WTC11 (cell line): ENCODE data around the gene GP9. TPM values are rescaled to one million over a fixed set of nuclear protein-coding genes. Genes with fewer than 3 reads are reported as not detected.

Source experiments
- ATAC-seq: fragments of 200-7000 bp; cut with Tn5 transposase; 2 replicates; pipeline ENCODE4 v1.10.0; 2021; ENCODE audit warnings: mild to moderate bottlenecking, moderate library complexity
- CTCF ChIA-PET: fragments of 300-600 bp; sonication (Branson Sonifier 250); formaldehyde crosslinking; loops from one replicate; lab custom pipeline; 2021; ENCODE audit warnings: antibody characterized with exemption; lab: Charles Lee
- POLR2A ChIA-PET: fragments of 350-600 bp; sonication (Branson Sonifier 250); formaldehyde crosslinking; loops from one replicate; lab custom pipeline; 2021; ENCODE audit warnings: antibody characterized with exemption; lab: Charles Lee
- DNase-seq: peaks from one replicate; pipeline ENCODE4 v3.0.0; 2021; ENCODE audit warnings: low spot score
- H3K27ac Mint-ChIP-seq: 2 replicates; pipeline ENCODE4 v1.8.0; 2021; ENCODE audit warnings: mixed read lengths
- H3K27me3 Mint-ChIP-seq: 2 replicates; pipeline ENCODE4 v1.8.0; 2021; ENCODE audit warnings: low read depth, mild to moderate bottlenecking, moderate library complexity, mixed read lengths
- H3K36me3 Mint-ChIP-seq: 2 replicates; pipeline ENCODE4 v1.8.0; 2021; ENCODE audit warnings: mixed read lengths
- H3K4me1 Mint-ChIP-seq: 2 replicates; pipeline ENCODE4 v1.8.0; 2022; ENCODE audit warnings: mixed read lengths
- H3K4me3 Mint-ChIP-seq: 2 replicates; pipeline ENCODE4 v1.8.0; 2021; ENCODE audit warnings: mild to moderate bottlenecking, moderate library complexity, mixed read lengths
- H3K9me3 Mint-ChIP-seq: 2 replicates; pipeline ENCODE4 v1.8.0; 2021; ENCODE audit warnings: mixed read lengths
- CBFB ChIP-seq: sonication (generic); formaldehyde crosslinking; IDR thresholded peaks from 2 replicates; pipeline ENCODE4 v1.8.1; 2022; ENCODE audit warnings: mild to moderate bottlenecking, low read depth, missing genetic modification reagents
- CREB1 ChIP-seq: sonication (generic); formaldehyde crosslinking; IDR thresholded peaks from 2 replicates; pipeline ENCODE4 v1.8.0; 2023; ENCODE audit warnings: mild to moderate bottlenecking, missing genetic modification reagents
- CREM ChIP-seq: sonication (generic); formaldehyde crosslinking; IDR thresholded peaks from 2 replicates; pipeline ENCODE4 v1.8.1; 2022; ENCODE audit warnings: mild to moderate bottlenecking, missing genetic modification reagents, moderate library complexity
- EMX1 ChIP-seq: fragments of 250-450 bp; sonication (Bioruptor Pico); IDR thresholded peaks from 2 replicates; pipeline ENCODE4 v1.8.0; 2021; ENCODE audit warnings: mild to moderate bottlenecking
- MYBL2 ChIP-seq: sonication (generic); formaldehyde crosslinking; IDR thresholded peaks from 2 replicates; pipeline ENCODE4 v1.8.1; 2023; ENCODE audit warnings: mild to moderate bottlenecking, moderate library complexity, missing genetic modification reagents
- NR2C2 ChIP-seq: sonication (generic); formaldehyde crosslinking; IDR thresholded peaks from 2 replicates; pipeline ENCODE4 v1.8.0; 2022; ENCODE audit warnings: mild to moderate bottlenecking, missing genetic modification reagents
- NR3C1 ChIP-seq: sonication (generic); formaldehyde crosslinking; conservative IDR thresholded peaks from 2 replicates; pipeline ENCODE4 v1.8.1; 2023; ENCODE audit warnings: low read depth, mild to moderate bottlenecking, missing genetic modification reagents
- RELA ChIP-seq: sonication (generic); formaldehyde crosslinking; IDR thresholded peaks from 2 replicates; pipeline ENCODE4 v1.8.1; 2022; ENCODE audit warnings: missing genetic modification reagents, mild to moderate bottlenecking, borderline replicate concordance
- RORB ChIP-seq: fragments of 250-450 bp; sonication (Bioruptor Pico); IDR thresholded peaks from 2 replicates; pipeline ENCODE4 v1.9.0; 2021; ENCODE audit warnings: mild to moderate bottlenecking
- SMAD4 ChIP-seq: sonication (generic); formaldehyde crosslinking; IDR thresholded peaks from 2 replicates; pipeline ENCODE4 v1.8.0; 2022; ENCODE audit warnings: mild to moderate bottlenecking, missing genetic modification reagents
- ZNF121 ChIP-seq: sonication (generic); formaldehyde crosslinking; IDR thresholded peaks from 2 replicates; pipeline ENCODE4 v1.8.0; 2023; ENCODE audit warnings: missing genetic modification reagents
- ZNF138 ChIP-seq: sonication (generic); formaldehyde crosslinking; conservative IDR thresholded peaks from 2 replicates; pipeline ENCODE4 v1.8.1; 2022; ENCODE audit warnings: mild to moderate bottlenecking, moderate library complexity, missing genetic modification reagents
- ZNF219 ChIP-seq: sonication (generic); formaldehyde crosslinking; IDR thresholded peaks from 2 replicates; pipeline ENCODE4 v1.8.0; 2023; ENCODE audit warnings: missing genetic modification reagents, mild to moderate bottlenecking, borderline replicate concordance
- ZNF232 ChIP-seq: sonication (generic); formaldehyde crosslinking; IDR thresholded peaks from 2 replicates; pipeline ENCODE4 v1.8.0; 2022; ENCODE audit warnings: mild to moderate bottlenecking, missing genetic modification reagents
- ZNF263 ChIP-seq: sonication (generic); formaldehyde crosslinking; IDR thresholded peaks from 2 replicates; pipeline ENCODE4 v1.8.1; 2022; ENCODE audit warnings: low read depth, mild to moderate bottlenecking, moderate library complexity, missing genetic modification reagents
- ZNF317 ChIP-seq: sonication (generic); formaldehyde crosslinking; IDR thresholded peaks from 2 replicates; pipeline ENCODE4 v1.8.1; 2023; ENCODE audit warnings: low read depth, mild to moderate bottlenecking, moderate library complexity, missing genetic modification reagents, borderline replicate concordance
- ZNF396 ChIP-seq: fragments of 250-450 bp; sonication (Bioruptor Pico); IDR thresholded peaks from 2 replicates; pipeline ENCODE4 v1.8.0; 2021; ENCODE audit warnings: mild to moderate bottlenecking, moderate library complexity, borderline replicate concordance
- total RNA-seq: library from RNA; stranded (reverse); gene quantifications from 3 replicates; pipeline ENCODE4 v1.2.3, GENCODE V29; 2021
- TF ChIP-seq, protein P1 (sequence below): fragments of 250-450 bp; sonication (Bioruptor Pico); IDR thresholded peaks from 2 replicates; pipeline ENCODE4 v1.9.0; 2021; ENCODE audit warnings: mild to moderate bottlenecking
- TF ChIP-seq, protein P2 (sequence below): sonication (generic); formaldehyde crosslinking; IDR thresholded peaks from 2 replicates; pipeline ENCODE4 v1.8.1; 2023; ENCODE audit warnings: mild to moderate bottlenecking, missing genetic modification reagents, borderline replicate concordance
- TF ChIP-seq, protein P3 (sequence below): sonication (generic); formaldehyde crosslinking; conservative IDR thresholded peaks from 2 replicates; pipeline ENCODE4 v1.8.1; 2022; ENCODE audit warnings: mild to moderate bottlenecking, missing genetic modification reagents
- TF ChIP-seq, protein P4 (sequence below): sonication (generic); formaldehyde crosslinking; IDR thresholded peaks from 2 replicates; pipeline ENCODE4 v1.8.0; 2022; ENCODE audit warnings: mild to moderate bottlenecking, missing genetic modification reagents
- TF ChIP-seq, protein P5 (sequence below): sonication (generic); formaldehyde crosslinking; IDR thresholded peaks from 2 replicates; pipeline ENCODE4 v1.8.0; 2022; ENCODE audit warnings: mild to moderate bottlenecking, missing genetic modification reagents
- TF ChIP-seq, protein P6 (sequence below): sonication (generic); formaldehyde crosslinking; IDR thresholded peaks from 2 replicates; pipeline ENCODE4 v1.8.0; 2023; ENCODE audit warnings: missing genetic modification reagents
- TF ChIP-seq, protein P7 (sequence below): fragments of 200-600 bp; IDR thresholded peaks from 2 replicates; pipeline ENCODE4 v1.8.0; 2022; ENCODE audit warnings: antibody characterized with exemption

GP9 gene
- total RNA-seq, 1 experiment from 2014 or later = not detected

DNA sequence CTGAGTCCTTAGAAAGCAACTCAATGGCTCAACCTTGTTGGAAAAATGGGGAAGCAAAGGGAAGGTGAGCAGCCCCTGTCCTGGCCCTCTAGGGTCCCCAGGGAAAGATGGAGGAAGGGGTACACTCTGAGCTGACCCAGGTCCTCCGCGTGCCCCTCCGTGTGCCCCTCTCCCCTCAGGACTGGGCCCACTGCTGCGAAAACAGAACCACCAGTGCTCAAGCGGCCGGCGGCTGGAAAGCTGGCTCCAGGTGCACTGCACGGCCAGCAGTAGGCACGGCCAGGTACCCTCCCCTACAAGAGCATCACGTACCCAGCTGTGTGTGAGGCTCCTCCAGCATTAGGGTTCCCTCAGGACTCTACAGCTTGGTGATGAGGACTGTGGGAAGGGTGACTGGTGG is 34.7 kb downstream of the GP9 start (continued):
- TF ChIP-seq ZNF219 (CRISPR knock-in tag) (no peak), CBFB (CRISPR knock-in tag) (no peak), ZNF317 (CRISPR knock-in tag) (no peak), CREB1 (CRISPR knock-in tag) (no peak), NR2C2 (CRISPR knock-in tag) (no peak), ZNF396 (no peak), CREM (CRISPR knock-in tag) (no peak), RELA (CRISPR knock-in tag) (no peak), SMAD4 (CRISPR knock-in tag) (no peak), EMX1 (CRISPR knock-in tag) (no peak)
- TF ChIP-seq, protein P1, sequence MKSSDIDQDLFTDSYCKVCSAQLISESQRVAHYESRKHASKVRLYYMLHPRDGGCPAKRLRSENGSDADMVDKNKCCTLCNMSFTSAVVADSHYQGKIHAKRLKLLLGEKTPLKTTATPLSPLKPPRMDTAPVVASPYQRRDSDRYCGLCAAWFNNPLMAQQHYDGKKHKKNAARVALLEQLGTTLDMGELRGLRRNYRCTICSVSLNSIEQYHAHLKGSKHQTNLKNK (CRISPR knock-in tag) = no peak
- TF ChIP-seq, protein P2, sequence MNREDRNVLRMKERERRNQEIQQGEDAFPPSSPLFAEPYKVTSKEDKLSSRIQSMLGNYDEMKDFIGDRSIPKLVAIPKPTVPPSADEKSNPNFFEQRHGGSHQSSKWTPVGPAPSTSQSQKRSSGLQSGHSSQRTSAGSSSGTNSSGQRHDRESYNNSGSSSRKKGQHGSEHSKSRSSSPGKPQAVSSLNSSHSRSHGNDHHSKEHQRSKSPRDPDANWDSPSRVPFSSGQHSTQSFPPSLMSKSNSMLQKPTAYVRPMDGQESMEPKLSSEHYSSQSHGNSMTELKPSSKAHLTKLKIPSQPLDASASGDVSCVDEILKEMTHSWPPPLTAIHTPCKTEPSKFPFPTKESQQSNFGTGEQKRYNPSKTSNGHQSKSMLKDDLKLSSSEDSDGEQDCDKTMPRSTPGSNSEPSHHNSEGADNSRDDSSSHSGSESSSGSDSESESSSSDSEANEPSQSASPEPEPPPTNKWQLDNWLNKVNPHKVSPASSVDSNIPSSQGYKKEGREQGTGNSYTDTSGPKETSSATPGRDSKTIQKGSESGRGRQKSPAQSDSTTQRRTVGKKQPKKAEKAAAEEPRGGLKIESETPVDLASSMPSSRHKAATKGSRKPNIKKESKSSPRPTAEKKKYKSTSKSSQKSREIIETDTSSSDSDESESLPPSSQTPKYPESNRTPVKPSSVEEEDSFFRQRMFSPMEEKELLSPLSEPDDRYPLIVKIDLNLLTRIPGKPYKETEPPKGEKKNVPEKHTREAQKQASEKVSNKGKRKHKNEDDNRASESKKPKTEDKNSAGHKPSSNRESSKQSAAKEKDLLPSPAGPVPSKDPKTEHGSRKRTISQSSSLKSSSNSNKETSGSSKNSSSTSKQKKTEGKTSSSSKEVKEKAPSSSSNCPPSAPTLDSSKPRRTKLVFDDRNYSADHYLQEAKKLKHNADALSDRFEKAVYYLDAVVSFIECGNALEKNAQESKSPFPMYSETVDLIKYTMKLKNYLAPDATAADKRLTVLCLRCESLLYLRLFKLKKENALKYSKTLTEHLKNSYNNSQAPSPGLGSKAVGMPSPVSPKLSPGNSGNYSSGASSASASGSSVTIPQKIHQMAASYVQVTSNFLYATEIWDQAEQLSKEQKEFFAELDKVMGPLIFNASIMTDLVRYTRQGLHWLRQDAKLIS = no peak
- TF ChIP-seq, protein P3, sequence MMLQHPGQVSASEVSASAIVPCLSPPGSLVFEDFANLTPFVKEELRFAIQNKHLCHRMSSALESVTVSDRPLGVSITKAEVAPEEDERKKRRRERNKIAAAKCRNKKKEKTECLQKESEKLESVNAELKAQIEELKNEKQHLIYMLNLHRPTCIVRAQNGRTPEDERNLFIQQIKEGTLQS (CRISPR knock-in tag) = no peak
- TF ChIP-seq, protein P4, sequence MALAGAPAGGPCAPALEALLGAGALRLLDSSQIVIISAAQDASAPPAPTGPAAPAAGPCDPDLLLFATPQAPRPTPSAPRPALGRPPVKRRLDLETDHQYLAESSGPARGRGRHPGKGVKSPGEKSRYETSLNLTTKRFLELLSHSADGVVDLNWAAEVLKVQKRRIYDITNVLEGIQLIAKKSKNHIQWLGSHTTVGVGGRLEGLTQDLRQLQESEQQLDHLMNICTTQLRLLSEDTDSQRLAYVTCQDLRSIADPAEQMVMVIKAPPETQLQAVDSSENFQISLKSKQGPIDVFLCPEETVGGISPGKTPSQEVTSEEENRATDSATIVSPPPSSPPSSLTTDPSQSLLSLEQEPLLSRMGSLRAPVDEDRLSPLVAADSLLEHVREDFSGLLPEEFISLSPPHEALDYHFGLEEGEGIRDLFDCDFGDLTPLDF = no peak
- TF ChIP-seq, all 79 proteins: peak for 0

DNA sequence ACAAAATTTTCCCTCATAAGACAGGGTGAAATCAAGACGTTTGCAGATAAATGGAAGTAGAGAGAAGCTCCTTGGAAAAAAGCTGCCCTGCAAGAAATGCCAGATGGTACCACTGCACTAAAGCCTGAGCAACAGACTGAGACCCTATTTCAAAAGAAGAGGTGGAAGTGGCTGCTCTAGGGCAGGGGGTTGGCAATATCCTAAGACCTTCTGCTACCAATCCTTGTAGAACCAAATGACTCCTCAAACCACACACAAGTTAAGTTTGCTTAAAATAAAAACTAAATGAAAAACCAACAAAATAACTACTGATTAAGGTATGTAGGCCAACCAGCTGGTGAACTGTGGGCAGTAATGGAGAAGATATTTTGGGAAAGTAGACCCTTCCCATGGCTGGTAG is 39.7 kb downstream of the GP9 start:
- Mint-ChIP-seq H3K27me3 (no peaks in the 10 kb centered on the region), H3K9me3 (peaks cover 4% of the 10 kb centered on the region), H3K27ac (no peak overlapping the region), H3K4me3 (no peak overlapping the region), H3K4me1 (no peaks in the 10 kb centered on the region), H3K36me3 (peaks cover 5% of the 10 kb centered on the region)
- TF ChIP-seq, protein P5, sequence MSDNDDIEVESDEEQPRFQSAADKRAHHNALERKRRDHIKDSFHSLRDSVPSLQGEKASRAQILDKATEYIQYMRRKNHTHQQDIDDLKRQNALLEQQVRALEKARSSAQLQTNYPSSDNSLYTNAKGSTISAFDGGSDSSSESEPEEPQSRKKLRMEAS (CRISPR knock-in tag) = no peak
- TF ChIP-seq, protein P6, sequence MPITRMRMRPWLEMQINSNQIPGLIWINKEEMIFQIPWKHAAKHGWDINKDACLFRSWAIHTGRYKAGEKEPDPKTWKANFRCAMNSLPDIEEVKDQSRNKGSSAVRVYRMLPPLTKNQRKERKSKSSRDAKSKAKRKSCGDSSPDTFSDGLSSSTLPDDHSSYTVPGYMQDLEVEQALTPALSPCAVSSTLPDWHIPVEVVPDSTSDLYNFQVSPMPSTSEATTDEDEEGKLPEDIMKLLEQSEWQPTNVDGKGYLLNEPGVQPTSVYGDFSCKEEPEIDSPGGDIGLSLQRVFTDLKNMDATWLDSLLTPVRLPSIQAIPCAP = no peak
- TF ChIP-seq ZNF138 (no peak), ZNF121 (CRISPR knock-in tag) (no peak), RORB (CRISPR knock-in tag) (no peak), CREM (CRISPR knock-in tag) (no peak), ZNF232 (CRISPR knock-in tag) (no peak), MYBL2 (CRISPR knock-in tag) (no peak), ZNF263 (CRISPR knock-in tag) (no peak), CBFB (CRISPR knock-in tag) (no peak), ZNF317 (CRISPR knock-in tag) (no peak), NR3C1 (CRISPR knock-in tag) (no peak)
- TF ChIP-seq, protein P7, sequence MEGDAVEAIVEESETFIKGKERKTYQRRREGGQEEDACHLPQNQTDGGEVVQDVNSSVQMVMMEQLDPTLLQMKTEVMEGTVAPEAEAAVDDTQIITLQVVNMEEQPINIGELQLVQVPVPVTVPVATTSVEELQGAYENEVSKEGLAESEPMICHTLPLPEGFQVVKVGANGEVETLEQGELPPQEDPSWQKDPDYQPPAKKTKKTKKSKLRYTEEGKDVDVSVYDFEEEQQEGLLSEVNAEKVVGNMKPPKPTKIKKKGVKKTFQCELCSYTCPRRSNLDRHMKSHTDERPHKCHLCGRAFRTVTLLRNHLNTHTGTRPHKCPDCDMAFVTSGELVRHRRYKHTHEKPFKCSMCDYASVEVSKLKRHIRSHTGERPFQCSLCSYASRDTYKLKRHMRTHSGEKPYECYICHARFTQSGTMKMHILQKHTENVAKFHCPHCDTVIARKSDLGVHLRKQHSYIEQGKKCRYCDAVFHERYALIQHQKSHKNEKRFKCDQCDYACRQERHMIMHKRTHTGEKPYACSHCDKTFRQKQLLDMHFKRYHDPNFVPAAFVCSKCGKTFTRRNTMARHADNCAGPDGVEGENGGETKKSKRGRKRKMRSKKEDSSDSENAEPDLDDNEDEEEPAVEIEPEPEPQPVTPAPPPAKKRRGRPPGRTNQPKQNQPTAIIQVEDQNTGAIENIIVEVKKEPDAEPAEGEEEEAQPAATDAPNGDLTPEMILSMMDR = no peak
- TF ChIP-seq, protein P1 (CRISPR knock-in tag) = no peak
- DNase-seq = no peak
- no peak for ATAC-seq
- POLR2A ChIA-PET = no interaction called here
- CTCF ChIA-PET = no interaction called here
